Jurkat, Clone E6-1 (cell line): ENCODE data around the gene ERCC6L. TPM values are rescaled to one million over a fixed set of nuclear protein-coding genes. Genes with fewer than 3 reads are reported as not detected.
A peak's percentile ranks its signal among the peaks of the same experiment; 100 is the strongest.

Experiments
- DNase-seq: peaks from one replicate; pipeline ENCODE4 v3.0.0-alpha.2; 2011; ENCODE audit warnings: low read depth, low spot score
- H3K4me3 ChIP-seq: 2 replicates; pipeline ENCODE4 v1.5.1; 2011; ENCODE audit warnings: mild to moderate bottlenecking, low read length, control low read depth, moderate library complexity
- polyA plus RNA-seq: library from polyadenylated mRNA; unstranded; fragments of >200 nt; gene quantifications from one replicate; pipeline ENCODE4 v1.2.1, GENCODE V29; 2012; ENCODE audit warnings: missing spikeins; ENCODE audit not compliant: insufficient read length, insufficient read depth

ERCC6L gene
- 14.0 TPM for polyA plus RNA-seq

GRCh38 chrX:72238721-72239475 lies at the start of gene ERCC6L:
Gene ERCC6L, minus strand, starts transcription at chrX:72239027. Its CDS starts 116 bp downstream, at chrX:72238911.
- peak; percentile 82 for DNase-seq
- peak within 1 kb of the TSS; percentile 71 for H3K4me3 ChIP-seq

DNA sequence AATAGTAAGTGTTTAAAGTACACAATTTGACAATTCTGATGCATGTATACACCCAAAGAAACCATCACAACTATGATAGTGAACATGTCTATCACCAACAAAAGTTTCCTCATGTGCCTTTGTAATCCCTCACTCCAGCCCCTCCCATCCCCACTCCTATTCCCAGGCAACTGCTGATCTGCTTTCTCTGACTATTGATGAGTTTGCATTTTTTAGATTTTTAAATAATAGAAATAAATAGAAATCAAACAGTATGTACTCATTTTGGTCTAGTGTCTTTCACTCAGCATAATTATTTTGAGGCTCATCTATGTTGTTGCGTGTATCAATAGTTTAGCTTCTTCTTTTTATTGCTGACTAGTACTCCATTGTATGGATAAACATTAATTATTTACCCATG lies 43.5 kb upstream of the ERCC6L start:
- DNase-seq = no peak
- H3K4me3 ChIP-seq = no peak overlapping the region

GRCh38 chrX:72280321-72280845 lies 41.6 kb upstream of the ERCC6L start:
- no peak overlapping the region for H3K4me3 ChIP-seq
- DNase-seq = no peak

GRCh38 chrX:72276478-72276953 lies 37.7 kb upstream of the ERCC6L start:
- peak overlapping the region; percentile 65 for H3K4me3 ChIP-seq
- no peak for DNase-seq

- no peak overlapping the region; the same call in 1 of the 2 replicates for H3K4me3 ChIP-seq
- DNase-seq = peak; percentile 42
Observed at GRCh38 chrX:72274526-72274925, 35.7 kb upstream of the ERCC6L start.

DNA sequence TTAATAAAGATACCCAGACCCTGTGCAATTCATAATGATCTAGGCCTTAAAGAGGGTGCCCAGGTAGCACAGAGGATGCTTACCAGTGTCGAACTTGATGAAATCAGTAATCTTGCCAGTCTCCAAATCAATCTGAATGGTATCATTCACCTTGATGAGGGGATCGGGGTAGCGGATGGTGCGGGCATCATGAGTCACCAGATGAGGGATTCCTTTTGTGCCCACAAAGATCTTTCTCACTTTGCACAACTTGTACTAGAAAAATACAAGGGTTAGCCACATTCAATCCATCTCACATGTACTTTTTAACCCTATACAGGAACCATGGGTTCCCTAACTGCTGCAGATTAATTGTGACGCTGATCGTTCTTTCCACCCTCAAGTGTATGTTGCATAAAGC lies 34.9 kb upstream of the ERCC6L start:
- H3K4me3 ChIP-seq = no peak overlapping the region

GRCh38 chrX:72272868-72273267 lies 34.0 kb upstream of the ERCC6L start:
- no peak for DNase-seq

More for the DNA sequence above, 34.9 kb upstream of the ERCC6L start:
- no peak for DNase-seq

GRCh38 chrX:72271812-72272211 lies 33.0 kb upstream of the ERCC6L start:
- H3K4me3 ChIP-seq = no peak overlapping the region
- no peak for DNase-seq

More at GRCh38 chrX:72272868-72273267, 34.0 kb upstream of the ERCC6L start:
- no peak overlapping the region for H3K4me3 ChIP-seq

DNA sequence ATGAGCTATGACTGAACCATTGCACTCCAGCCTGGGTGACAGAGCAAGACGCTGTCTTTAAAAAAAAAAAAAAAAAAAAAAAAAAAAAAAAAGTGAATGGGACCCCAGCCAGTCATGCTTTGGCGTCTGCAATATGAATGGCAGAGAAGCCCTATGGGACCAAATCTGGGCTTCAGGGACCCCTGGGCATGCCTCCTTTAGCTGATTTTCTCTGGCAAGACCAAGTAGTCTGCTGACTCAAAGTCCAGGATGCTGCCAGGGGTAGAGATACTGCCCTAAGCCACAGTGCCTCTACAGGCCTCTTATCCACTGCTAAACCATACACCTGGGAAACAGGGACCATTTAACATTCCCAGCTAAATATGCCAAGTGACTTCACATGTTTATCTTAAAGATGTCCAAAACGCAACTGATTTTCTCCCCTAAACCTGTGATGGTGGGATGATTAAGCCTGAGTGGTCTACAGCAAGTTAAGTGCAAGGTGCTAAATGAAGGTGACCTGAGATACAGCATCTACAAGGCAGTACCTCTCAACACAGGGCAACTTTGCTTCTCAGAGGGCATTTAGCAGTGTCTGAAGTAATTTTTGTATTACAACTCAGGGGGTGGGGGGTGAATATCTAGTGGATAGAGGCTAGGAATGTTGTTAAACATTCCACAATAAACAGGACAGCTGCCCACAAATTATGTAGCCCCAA lies 32.4 kb upstream of the ERCC6L start:
- H3K4me3 ChIP-seq = no peak overlapping the region
- no peak for DNase-seq

GRCh38 chrX:72270316-72270866 lies 31.6 kb upstream of the ERCC6L start:
- no peak for DNase-seq
- H3K4me3 ChIP-seq = no peak overlapping the region

DNA sequence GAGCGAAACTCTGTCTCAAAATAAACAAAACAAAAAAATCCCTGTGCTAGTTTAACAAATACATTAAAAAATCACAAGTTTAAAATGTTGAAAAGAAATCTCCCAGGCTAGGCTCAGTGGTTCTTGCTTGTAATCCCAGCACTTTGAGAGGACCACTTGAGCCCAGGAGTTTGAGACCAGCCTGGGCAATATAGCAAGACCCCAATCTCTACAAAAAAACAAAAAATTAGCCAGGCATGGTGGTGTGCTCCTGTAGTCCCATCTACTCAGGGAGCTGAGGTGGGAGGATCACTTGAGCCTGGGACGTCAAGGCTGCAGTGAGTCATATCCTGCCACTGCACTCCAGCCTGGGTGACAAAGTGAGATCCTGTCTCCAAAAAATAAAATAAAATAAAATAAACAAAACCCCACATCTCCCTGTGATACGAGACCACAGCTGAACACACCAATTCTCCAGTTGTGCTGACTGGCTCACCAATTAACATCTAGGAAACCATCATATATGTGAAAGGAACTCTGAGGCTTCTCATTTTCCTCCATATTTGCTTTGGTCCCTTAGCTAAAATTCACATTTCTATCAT lies 30.9 kb upstream of the ERCC6L start:
- DNase-seq = no peak
- no peak overlapping the region for H3K4me3 ChIP-seq

- DNase-seq = no peak
Observed at GRCh38 chrX:72268597-72269365, 30.0 kb upstream of the ERCC6L start.

GRCh38 chrX:72265263-72265662 lies 26.4 kb upstream of the ERCC6L start:
- DNase-seq = no peak

More at GRCh38 chrX:72268597-72269365, 30.0 kb upstream of the ERCC6L start:
- no peak overlapping the region for H3K4me3 ChIP-seq

GRCh38 chrX:72262077-72262476 lies 23.2 kb upstream of the ERCC6L start:
- no peak for DNase-seq

More at GRCh38 chrX:72265263-72265662, 26.4 kb upstream of the ERCC6L start:
- H3K4me3 ChIP-seq = no peak overlapping the region

GRCh38 chrX:72260448-72260847 lies 21.6 kb upstream of the ERCC6L start:
- no peak overlapping the region for H3K4me3 ChIP-seq
- no peak for DNase-seq

More at GRCh38 chrX:72262077-72262476, 23.2 kb upstream of the ERCC6L start:
- H3K4me3 ChIP-seq = no peak overlapping the region

- DNase-seq = no peak
- no peak overlapping the region for H3K4me3 ChIP-seq
Observed at GRCh38 chrX:72258174-72258573, 19.3 kb upstream of the ERCC6L start.

GRCh38 chrX:72255864-72256263 lies 17.0 kb upstream of the ERCC6L start:
- no peak overlapping the region for H3K4me3 ChIP-seq

DNA sequence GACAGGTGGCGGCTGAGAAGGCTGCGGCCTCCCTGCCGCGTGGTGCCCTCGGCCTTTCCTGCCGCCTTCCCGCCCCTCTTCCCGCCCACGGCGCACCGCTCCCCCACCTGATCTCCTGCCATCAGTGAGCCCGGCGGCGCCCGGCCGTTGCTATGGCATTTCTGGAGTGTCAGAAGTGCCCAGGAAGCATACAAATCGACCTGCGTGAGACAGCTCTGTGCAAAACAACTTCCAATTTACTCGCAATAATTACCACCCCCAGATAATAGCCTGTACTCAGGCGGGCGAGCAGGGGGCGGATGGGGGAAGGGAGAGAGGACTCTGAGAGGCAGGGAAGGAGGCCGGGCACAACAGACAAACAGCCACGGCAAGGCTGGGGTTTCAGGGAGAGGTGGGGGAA lies 16.6 kb upstream of the ERCC6L start:
- no peak for DNase-seq

More at GRCh38 chrX:72255864-72256263, 17.0 kb upstream of the ERCC6L start:
- DNase-seq = no peak

More for the DNA sequence above, 16.6 kb upstream of the ERCC6L start:
- H3K4me3 ChIP-seq = no peak overlapping the region
